ENCODE measurements around the gene SLC37A1.

The SLC37A1 gene

DNA sequence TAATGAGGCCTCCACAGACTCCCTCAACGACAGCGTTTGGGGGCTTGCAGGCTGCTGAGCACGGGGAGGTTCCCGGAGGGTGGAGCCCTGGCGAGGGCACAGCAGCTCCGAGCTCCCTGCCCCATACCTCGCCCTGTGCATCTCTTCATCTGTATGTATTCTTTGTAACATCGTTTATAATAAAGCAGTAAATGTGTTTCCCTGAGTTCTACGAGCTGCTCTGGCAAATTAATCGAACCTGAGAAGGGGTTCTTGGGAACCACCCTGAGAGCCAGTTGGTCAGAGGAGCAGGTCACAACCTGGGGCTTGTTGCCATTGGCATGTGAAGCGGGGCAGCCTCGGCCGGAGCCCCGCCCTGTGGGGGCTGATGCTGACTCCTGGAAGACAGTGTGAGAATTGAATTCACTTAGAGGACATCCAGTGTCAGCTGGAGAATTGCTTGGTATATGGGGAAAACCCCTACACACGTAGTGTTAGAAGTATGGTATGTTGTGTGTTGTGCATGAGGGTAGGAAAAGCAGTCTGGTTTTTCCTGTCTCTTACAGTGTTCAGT is 11.5 kb downstream of the SLC37A1 start:
- TF ChIP-seq CTCF (IDR thresholded peaks at IDR 0.05): no peak

DNA sequence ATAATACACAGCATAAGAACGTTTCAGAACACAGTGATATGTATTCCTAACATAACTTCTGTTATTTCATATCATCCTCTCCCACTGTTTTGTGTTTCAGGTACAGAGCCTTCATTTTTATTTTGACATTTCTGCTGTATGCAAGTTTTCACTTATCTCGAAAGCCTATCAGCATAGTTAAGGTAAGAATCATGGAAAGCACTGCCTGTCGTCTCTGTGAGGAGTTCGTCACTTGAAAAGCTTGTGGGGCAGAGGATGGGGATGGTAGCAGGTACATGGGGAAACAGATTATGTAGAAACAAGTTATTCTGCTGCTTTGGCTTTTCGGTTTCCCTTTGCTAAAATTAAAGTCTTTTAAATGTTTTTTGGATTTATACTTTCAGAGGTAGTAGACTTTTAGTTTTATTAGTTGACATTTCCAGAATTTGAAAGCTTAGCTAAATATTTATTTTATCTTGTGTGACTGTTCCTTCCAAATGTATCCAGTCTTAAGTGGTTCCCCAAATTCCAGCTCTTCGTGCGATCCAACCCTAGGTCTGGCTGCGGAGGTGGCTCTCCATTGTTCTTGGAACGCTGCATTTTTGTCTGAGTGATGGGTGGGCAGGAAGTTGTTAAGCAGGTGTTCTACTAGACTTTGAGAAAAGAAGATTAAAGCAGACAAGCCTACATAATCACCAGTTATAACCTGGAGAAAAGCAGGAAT is 12.2 kb downstream of the SLC37A1 start:
- TF ChIP-seq CTCF (IDR thresholded peaks at IDR 0.05): no peak

DNA sequence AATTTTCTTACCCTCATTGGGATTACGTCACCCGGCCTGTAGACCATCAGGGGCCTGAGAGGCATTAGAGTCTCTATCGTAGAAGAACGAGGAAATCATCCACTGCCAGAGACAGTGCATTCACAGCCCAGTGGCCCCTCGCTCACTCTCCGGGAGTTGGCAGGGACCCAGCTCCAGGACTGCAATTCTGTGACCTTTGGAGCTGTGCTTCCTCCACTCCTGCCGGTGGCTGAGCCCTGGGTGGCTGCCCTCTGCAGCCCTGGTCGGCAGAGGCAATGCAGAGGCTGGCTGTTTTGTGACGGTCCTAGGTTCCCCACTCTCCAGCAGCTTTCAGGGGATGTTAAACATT is 12.7 kb downstream of the SLC37A1 start:
- no peak for TF ChIP-seq CTCF (IDR thresholded peaks at IDR 0.05)

- TF ChIP-seq CTCF (IDR thresholded peaks at IDR 0.05): no peak
Observed at GRCh38 chr21:42527127-42527488, 13.5 kb downstream of the SLC37A1 start.

DNA sequence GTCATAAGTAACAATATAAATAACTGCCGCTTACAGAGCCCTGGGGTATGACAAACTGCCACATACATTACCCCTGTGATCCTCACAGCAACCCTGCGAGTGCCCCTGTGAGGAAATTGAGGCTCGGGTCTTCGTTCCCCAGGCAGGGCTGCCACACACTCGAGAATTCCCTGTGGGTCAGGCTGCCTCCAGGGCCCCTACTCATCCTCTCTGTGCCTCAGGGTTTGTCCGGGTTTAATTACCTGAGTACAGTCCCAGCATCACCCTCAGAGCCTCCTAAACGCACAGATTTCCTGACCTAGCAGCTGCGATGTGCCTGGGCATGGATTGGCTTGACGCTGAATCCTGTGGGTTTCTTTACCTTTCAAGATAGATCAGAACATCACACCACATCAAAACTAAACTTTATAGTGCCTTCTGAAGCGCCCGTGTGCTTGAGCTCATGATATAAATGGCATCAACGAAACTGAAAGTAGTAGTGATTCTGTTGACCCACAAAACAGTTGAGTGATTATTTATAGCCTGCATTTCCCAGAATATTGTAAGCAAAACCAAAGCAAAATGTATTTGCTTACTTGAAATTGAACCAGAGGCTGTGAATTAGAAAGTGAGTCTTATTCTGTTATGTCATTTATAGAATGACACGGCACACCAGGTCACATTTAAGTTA is 14.0 kb downstream of the SLC37A1 start:
- TF ChIP-seq CTCF (IDR thresholded peaks at IDR 0.05): no peak

GRCh38 chr21:42530167-42530518 is 16.5 kb downstream of the SLC37A1 start:
- no peak for TF ChIP-seq CTCF (IDR thresholded peaks at IDR 0.05)

GRCh38 chr21:42531771-42532170 is 18.1 kb downstream of the SLC37A1 start:
- no peak for TF ChIP-seq CTCF (IDR thresholded peaks at IDR 0.05)
